NCI-H2081 (cell line): ENCODE data around the gene KLRD1.
"Not testable (repeated sequence)": the region's sequence is repeated elsewhere in the genome, so short reads cannot be mapped to it uniquely, and the experiment has no call there.

Experiments
- DNase-seq, 2 experiments: peaks; one replicate each; lab custom pipeline; 2025; lab: John Stamatoyannopoulos, UW

The KLRD1 gene

DNA sequence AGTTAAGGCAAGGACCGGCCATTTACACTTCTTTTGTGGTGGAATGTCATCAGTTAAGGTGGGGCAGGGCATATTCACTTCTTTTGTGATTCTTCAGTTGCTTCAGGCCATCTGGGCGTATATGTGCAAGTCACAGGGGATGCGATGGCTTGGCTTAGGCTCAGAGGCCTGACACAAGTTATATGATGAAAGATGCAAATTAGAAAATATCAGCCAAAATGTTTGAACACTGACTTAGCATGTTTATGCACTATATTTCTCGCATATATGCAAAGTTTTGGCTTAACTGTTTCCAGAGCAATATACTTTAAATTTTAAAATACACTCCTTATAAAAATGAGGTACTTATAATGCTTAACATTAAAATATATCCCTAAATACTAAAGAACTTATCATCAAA lies 30.8 kb downstream of the KLRD1 start:
- DNase-seq: not testable (repeated sequence)

DNA sequence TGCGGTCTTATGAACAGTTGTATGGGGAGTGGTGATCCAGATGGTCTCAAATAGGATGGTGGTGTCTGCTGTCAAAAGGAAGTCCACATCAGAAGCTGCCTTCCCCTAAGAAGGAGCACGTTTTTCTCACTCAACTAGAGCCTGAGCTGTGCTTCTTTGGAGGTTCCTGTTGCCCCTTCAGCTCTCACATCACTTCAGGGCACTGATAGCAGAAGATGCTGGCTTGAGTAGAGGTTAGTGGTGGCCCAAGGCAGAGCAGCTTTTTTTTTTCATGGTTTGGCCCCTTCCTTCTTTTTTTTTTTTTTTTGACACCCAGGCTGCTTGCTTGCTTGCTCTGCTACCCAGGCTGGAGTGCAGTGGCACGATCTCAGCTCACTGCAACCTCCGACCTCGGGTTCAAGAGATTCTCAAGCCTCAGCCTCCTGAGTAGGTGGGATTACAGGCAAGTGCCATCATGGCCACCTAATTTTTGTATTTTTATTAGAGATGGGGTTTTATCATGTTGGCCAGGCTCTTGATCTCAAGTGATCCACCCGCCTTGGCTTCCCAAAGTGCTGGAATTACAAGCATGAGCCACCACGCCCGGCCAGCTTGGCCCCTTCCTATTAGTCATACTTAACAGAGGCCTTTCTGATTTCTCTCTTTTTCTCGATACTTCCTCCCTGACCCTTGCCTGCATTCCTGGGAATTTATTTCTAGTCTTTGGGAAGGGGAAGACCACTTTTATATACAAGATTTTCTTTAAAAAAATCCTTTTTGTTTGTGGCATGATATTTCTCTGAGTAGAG lies 31.6 kb downstream of the KLRD1 start:
- no peak for DNase-seq

DNA sequence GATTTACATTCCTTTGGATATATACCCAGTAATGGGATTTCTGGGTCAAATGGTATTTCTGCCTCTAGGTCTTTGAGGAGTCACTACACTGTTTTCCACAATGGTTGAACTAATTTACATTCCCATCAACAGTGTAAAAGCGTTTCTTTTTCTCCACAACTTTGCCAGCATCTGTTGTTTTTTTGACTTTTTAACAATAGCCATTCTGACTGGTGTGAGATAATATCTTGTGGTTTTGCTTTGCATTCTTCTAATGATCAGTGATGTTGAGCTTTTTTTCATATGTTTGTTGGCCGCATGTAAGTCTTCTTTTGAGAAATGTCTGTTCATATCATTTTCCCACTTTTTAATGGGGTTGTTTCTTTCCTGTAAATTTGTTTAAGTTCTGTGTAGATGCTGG lies 33.3 kb downstream of the KLRD1 start:
- DNase-seq: not testable (repeated sequence)

DNA sequence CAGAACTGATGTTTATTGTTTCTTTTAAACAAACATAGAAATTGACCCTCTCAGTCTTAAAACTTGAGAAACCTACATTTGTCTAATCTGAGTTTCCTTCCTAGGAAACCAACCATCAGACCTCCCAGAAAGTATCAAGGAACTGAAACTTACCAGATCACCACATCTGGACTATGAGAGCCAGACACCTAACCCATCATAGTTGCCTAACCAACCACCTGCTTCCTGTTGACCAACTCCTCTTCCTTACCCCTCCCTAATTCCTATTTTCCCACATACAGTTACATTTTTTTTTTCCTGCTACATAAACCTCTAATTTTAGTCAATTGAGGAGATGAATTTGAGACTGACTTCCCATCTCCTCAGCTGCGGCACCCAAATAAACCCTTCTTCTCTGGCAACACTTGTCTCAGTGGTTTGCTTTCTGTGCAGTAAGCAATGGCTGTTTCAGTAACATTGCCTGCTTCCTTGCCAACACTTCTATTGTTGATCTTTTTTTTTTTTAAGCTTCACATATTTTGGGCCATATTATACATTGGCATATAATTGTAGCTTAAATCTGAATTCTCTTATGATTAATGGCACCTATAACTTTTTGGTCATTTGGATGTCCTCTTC lies 34.3 kb downstream of the KLRD1 start:
- no peak for DNase-seq

DNA sequence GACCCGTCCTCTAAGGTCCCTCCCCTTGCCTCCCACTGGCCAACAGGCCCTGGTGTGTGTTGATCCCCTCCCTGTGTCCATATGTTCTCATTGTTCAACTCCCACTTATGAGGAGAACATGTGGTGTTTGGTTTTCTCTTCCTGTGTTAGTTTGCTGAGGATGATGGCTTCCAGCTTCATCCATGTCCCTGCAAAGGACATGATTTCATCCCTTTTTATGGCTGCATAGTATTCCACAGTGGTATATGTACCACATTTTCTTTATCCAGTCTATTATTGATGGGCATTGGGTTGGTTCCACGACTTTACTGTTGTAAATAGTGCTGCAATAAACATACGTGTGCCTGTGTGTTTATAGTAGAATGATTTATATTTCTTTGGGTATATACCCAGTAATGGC lies 43.8 kb downstream of the KLRD1 start:
- not testable (repeated sequence) for DNase-seq

DNA sequence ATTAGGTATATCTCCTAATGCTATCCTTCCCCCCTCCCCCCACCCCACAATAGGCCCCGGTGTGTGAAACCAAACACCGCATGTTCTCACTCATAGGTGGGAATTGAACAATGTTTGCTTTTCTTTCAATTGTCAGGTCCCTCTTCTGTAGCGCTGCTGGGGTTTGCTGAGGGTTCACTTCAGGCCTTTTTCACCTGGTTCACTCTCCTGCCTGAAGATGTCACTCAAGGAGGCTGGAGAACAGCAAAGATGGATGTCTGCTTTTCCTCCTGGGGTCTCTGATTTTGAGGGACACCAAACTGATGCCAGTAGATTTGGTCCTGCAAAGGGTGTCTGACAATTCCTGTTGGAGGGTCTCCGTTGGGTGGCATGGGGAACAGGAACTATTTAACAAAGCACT lies 46.4 kb downstream of the KLRD1 start:
- peak in 1 of 2 experiments; percentile 3 for DNase-seq

DNA sequence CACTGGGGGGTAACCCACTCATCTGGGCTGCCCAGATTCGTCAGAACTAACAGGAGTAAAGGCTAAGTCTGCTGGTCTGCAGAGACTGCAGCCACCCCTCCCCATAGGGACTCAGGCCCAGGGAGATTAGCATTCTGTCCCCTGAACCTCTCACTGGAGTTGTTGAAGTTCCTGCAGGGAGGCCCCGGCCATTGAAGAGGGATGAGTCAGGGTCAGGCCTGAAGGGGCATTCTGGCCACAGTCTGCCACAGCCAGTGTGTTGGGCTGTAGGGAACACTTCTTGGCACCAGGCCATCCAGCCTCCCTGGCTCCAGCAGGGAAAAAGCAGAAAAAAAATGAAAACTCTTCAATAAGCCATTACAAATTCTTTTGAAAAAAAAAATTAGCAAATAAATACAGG lies 46.8 kb downstream of the KLRD1 start:
- no peak for DNase-seq

DNA sequence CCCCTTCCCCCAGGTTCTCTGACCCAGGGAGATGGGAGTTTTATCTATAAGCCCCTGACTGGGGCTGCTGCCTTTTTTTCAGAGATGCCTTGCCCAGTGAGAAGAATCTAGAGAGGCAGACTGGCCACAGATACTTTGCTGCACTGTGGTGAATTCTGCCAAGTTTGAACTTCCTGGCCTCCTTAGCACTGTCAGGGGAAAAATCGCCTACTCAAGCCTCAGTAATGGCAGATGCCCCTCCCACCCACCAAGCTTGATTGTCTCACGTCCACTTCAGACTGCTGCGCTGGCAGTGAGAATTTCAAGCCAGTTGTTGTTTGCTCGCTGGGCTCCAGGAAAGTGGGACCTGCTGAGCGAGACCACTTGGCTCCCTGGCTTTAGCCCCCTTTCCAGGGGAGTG lies 50.5 kb downstream of the KLRD1 start:
- no peak for DNase-seq

DNA sequence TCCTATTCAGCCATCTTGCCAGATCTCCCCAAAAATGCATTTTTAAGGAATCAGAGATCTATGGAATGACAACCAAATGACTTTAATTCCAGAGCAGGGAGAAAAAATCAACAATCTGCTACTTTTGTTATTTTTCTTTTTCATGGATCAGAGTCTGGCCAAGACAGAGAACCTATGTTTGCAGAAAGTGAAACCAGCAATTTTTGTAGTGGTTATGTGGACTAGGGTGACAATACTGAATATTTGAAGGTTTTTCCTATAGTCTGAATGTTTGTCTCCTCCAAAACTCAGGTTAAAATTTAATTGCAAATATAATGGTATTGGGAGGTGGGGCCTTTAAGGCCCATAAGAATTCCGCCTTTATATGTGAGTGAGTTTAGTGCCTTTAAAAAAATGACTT lies 51.3 kb downstream of the KLRD1 start:
- no peak for DNase-seq

DNA sequence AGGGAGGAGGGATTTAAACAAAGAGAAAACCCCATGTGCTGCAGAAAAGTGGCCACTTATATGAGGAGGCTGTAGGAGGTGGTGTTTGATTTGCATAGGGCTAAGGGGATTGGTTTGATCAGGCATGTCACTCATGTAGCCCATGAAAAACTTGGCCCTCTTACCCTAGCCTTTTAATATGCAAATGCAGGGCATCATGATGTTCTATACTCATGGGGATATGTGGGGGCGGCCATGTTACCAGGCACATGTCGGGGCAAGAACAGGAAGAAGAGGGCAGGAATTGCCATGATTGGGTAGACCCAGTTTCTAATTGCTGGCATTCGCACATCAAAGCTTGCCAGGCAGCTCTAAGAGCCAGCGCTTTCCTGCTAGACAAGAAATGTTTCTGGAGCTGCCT lies 53.4 kb downstream of the KLRD1 start:
- DNase-seq: peak in 1 of 2 experiments; percentile 19

DNA sequence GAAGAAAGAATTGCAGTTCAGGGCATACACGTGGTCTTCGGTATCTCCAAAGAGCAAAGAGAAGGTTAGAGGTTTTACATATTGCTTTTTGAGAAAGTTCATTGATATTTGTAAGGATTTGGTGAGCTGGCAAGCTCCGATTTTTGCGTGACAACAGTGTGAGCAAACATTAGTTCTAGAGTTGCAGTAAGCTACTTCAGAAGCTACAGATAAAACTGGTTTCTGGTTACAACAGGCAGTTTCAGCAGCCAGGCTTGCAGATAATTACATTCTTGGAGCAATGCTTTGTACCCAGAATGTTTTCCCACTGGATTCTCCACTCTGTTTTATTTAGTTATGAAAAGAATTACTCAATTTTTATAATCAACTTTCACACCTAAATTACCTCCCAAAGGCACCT lies 54.0 kb downstream of the KLRD1 start:
- peak in 1 of 2 experiments; percentile 6 for DNase-seq

DNA sequence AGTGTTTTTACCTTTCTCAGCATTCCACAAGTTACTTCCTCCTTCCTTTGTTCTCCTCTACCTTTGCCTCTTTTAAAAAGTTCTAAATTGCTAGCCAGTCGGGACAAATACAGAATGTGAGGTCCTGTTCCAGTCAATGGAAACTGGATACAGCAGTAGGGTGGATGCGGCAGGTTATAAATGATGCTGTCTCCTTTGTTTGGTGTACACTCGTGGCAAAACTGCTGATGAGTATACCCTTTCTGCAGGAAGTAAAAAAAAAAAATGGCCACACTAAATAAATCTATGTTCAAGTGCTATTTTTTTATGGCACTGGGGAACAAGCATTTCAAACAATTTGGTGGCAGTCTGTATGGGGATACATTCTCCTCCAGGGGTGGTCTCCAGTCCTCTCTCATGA lies 54.7 kb downstream of the KLRD1 start:
- peak in 1 of 2 experiments; percentile 5 for DNase-seq

DNA sequence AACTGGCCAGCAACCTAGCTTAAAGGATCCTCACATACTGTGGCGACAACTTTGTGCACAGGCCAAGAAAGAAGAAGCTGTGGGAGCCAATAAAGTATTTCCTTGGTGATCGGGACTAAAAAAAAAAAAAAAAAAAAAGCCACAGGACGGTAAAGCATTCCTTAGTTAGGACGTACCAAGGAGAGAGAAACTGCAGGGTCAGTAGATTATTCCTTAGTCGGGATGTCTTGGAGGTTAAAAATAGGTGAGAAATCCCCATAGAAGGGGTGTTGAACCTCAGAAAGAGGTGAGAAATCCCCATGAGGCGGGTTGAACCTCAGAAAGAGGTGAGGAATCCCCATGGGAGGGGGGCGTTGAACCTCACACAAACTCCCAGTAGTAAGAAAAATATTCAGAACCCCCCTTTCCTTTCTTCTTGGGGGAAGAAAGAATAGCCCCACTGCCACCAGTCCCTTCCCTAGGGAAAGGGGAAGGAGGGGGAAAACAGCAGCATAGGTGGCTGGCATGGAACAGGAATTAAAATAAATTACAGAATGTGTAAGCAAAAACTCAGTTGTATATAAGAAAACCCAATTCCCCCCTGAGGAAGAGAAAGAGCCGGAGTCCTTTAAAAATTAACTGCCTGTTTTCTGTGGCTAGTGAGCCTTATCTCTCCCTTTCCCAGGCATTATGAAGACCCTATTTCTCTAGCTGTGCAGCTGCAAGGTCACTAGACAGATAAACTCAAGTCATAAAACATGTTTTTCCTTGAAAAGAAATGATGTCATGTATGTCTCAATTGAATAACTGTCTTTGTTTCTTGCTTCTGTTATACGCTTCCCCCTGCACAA lies 55.4 kb downstream of the KLRD1 start:
- no peak for DNase-seq

DNA sequence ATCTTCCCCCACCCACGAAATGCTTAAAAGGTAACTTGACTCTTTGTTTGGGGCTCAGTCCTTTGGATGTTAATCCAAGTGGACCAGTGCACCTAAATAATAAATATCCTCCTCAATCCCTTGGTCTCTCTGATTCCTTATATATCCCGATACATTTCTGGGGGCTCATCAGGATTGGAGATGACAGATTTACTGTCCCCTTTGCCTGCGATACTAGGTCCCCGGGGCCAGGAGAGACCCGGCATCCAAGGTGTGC lies 55.9 kb downstream of the KLRD1 start:
- DNase-seq: peak in 1 of 2 experiments; percentile 48

DNA sequence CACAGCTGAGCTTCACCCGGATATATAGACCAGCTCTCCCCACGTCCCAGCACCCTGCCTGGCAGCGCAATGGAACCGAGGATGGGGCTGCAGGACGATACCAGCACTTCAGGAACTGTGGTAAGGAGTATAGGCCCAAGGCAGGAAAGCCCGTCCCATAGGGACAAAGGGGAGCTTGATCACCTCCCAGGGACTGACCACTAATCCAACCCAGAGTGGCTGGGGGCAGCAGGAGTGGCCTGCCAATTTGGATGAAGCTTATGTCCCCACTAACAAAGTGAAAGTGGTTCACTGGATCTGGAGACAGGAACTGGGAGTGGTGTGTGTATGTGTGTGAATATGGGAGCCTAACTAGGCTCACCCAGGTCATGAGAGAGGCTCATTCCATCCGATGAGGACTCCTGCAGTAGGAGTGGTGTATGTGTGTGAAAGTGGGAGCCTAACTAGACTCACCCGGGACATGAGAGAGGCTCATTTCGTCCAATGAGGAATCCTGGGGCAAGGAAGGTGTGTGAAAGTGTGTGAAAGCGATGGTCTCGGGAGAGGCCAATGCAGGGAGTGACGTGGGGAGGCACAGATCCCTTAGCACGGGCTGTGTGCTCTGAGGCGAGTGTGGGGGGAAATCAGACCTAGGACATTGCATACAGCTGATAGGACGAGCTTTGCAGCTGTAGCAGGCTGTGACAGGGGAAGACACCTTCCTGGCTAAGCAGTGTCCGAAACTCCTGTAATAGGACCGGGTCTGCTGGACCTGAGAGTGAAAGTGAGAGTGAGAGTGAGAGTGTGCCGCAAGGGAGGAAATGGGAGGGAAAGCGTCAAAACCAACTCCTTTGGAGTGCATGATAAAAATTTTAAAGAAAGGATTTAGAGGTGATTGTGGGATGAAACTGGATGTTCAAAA lies 56.5 kb downstream of the KLRD1 start:
- peak; percentile 35 to 68 for DNase-seq

DNA sequence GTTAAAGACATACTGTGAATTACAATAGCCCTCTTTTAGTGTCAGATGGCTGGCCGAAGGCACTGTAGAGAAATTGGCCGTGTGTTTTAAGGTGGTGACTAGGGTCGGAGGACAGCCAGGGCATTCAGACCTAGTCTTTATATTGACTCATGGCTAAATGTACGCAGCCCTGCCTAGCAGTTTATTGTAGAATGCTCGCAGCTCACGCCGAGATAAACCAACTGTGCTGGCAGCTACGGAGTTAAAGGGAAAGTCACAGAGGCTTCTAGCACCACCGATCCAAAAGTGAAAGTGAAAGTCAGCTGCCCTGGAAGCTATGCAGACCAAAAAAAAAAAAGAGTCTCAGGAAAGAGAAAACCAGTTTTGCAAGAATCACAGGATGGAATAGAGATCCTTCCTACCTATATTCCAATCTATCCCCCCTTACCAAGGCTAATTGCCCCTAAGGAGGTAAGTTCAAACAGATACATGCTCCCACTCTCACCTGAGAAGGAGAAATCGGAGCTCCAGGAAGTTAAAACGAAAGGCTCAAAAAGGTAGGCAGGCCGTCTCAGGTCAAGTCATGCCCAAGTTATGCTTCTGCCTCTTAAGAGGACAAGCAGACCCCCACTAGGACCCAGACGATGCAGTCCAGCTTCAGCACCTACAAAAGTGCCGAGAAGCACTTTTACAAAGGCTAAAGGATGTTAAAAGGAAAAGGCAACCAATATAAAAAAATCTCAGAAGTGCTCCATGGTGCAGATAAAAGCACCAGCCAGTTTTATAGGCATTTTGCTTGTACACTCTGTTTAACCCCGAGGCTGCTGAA lies 57.3 kb downstream of the KLRD1 start:
- DNase-seq: peak; percentile 49 to 77

DNA sequence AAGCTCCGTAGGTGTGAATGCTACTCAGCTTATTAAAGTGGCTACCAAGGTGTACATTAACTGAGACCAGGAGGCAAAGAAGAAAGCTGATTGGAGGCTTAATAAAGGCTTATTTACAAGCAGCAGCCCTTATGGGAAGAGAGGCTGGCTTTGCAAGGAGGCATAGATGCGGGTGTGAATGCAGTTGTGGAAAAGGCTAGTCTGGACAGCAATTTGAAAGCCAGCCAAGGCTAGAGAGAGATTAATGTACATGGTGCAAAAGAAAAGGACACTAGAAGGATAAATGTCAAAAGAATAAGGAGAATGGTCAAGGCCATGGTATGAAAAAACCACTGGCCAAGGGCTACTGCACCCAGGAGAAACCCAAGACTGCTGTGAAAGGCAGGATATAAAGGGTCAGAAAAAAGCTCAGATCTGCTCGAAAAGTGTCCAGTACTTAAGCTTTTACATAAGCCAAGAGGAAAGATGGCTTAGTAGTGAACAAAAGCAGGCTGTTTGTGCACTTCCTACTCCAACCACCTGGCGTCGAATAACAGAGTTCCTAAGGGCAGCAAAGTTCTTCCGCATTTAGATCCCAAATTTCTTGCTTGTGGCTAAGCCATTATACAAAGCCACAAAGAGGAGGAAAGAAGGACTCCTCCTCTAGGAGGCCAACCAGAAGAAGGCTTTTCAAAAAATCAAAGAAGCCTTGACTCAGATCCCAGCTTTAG lies 58.2 kb downstream of the KLRD1 start:
- DNase-seq: peak in 1 of 2 experiments; percentile 56

DNA sequence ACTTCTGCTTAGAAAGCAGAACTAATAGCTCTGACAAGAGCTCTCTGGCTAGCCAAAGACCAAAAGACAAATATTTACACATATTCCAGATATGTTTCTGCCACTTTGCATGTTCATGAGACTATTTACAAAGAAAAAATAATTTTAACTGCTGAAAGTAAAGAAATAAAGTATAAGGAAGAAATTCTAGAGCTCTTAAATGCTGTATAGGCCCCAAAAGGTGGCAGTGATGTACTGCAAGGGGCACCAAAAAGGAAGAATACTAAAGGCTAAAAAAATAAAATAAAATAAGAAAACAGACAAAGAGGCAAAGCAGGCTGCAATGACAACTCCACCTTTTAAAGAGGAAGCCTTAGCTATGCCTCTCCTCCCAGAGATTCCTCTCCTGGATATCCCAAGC lies 59.2 kb downstream of the KLRD1 start:
- peak; percentile 25 to 58 for DNase-seq

DNA sequence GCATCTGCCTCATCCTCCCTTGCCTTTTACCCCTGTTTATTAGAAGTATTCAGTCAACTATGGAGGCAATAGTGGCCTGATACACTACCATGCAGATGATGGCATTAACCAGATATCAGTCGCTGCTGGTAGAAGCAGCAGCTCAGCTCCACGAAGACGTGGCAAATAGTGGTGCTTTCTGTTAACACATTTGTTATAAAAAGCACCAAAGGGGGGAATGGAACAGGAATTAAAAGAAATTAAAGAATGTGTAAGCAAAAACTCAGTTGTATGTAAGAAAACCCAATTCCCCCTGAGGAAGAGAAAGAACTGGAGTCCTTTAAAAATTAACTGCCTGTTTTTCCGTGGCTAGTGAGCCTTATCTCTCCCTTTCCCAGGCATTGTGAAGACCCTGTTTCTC lies 60.0 kb downstream of the KLRD1 start:
- not testable (repeated sequence) for DNase-seq
